ENCODE measurements around the gene AADAC. TPM values are rescaled to one million over a fixed set of nuclear protein-coding genes. Genes with fewer than 3 reads are reported as not detected.

AADAC gene
- total RNA-seq, 1 donor from 2014 or later, result 0.35 TPM

Other genes starting within 250 kb of the AADAC start
- gene AADACL2, start 80.2 kb upstream of the AADAC start, total RNA-seq, result not detected
- gene SUCNR1, start 59.5 kb downstream of the AADAC start, total RNA-seq, result 0.12 TPM